ENCODE data around the gene NUP35. TPM values are rescaled to one million over a fixed set of nuclear protein-coding genes. Genes with fewer than 3 reads are reported as not detected.

NUP35 gene
- total and polyA plus RNA-seq, 8 donors = 13.3 to 27.9 (median 24.8) TPM

DNA sequence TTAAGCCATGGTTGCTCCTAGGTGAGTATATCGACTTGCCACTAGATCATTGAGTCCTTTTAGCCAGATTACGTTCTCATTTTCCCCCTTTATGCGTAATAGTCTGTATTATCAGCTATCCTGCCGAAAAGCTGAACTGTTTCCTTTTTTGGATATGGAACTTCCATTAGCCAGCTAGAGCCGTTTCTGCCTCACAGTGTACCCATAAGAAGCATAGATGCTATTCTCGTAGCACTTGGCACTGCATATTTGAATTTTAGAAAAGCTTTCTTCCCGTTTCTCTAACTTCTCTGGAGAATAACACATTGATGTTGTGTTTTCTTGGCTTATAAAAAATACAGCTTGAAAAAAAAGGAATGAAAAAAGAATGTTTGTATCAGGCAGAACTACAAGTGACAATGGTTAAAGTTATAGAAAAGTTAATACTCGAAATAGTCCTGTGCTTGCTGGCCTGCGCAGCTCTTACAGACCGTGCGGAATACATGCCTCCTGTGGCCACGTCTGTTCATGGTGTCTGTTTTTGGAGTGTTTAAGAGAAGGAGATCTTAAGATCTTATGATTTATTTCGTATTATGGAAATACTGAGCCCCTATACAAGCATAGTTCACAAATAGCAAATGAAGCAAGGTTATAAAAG is 45.0 kb upstream of the NUP35 start:
- Histone ChIP-seq H3K36me3 (no peaks in the 10 kb centered on the region), H3K27ac (peak overlapping the region; percentile 84 to 88), H3K4me3 (peak overlapping the region; percentile 51 to 59), H3K9me3 (no peaks in the 10 kb centered on the region), H3K27me3 (peaks cover 0 to 6% of the 10 kb centered on the region in 2 donors), H3K4me1 (peaks cover 0 to 15% of the 10 kb centered on the region in 2 donors)
- no peak for TF ChIP-seq CTCF (IDR thresholded peaks at IDR 0.05)
- DNase-seq = no peak
- peak; percentile 48 for ATAC-seq
- intact Hi-C loops (cut with DNase I) = no loop called here

GRCh38 chr2:183081911-183082310 is 42.3 kb upstream of the NUP35 start:
- TF ChIP-seq CTCF (IDR thresholded peaks at IDR 0.05) = no peak
- H3K27ac ChIP-seq = no peak overlapping the region
- peaks cover 0 to 15% of the 10 kb centered on the region in 2 donors for H3K4me1 ChIP-seq
- no peak overlapping the region for H3K4me3 ChIP-seq
- H3K36me3 ChIP-seq = no peaks in the 10 kb centered on the region
- H3K9me3 ChIP-seq = no peaks in the 10 kb centered on the region
- intact Hi-C loops (cut with DNase I) = no loop called here
- peaks cover 0 to 5% of the 10 kb centered on the region in 2 donors for H3K27me3 ChIP-seq
- ATAC-seq (no peak), DNase-seq (no peak)

GRCh38 chr2:183088061-183088460 is 36.2 kb upstream of the NUP35 start:
- Histone ChIP-seq H3K27ac (no peak overlapping the region), H3K4me3 (no peak overlapping the region), H3K36me3 (no peaks in the 10 kb centered on the region), H3K4me1 (no peaks in the 10 kb centered on the region), H3K9me3 (no peaks in the 10 kb centered on the region), H3K27me3 (no peaks in the 10 kb centered on the region)
- ATAC-seq (no peak), DNase-seq (no peak)
- TF ChIP-seq CTCF (IDR thresholded peaks at IDR 0.05) = no peak
- intact Hi-C loops (cut with DNase I) = no loop called here

DNA sequence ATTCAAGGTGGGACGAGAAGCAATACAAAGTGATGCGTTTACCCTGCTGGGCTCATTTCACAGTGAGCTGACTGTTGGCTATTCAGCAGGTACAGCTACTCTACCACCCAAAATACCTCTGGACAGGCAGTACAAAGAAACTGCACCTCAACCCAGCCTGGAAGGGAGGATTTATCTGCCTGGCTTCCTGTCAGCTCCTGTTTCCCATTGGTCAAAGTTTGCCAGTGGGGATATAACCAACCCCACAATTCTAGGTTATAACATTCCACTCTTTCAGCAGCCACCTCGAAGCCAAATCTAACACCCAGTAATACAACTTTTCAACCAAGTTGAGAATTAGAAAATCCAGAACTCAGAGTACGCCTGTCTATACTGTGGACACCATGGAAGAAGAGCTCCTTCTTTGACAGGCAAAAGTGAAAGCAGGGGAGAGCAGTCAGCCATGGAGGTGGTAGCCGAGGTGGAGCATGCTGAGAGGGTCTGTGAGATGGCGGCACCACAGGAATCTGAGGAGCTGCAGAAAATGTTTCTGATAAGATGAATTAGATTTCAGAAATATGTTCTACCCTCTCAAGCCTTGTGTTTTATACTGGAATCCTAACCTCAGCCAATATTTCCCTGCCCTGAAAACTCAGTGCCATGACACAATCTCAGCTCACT is 34.9 kb upstream of the NUP35 start:
- H3K4me1 ChIP-seq = no peaks in the 10 kb centered on the region
- intact Hi-C loops (cut with DNase I) = no loop called here
- no peaks in the 10 kb centered on the region for H3K36me3 ChIP-seq
- ATAC-seq = no peak
- DNase-seq = no peak
- no peaks in the 10 kb centered on the region for H3K9me3 ChIP-seq
- H3K4me3 ChIP-seq = no peak overlapping the region
- H3K27ac ChIP-seq = no peak overlapping the region
- H3K27me3 ChIP-seq = no peaks in the 10 kb centered on the region
- TF ChIP-seq CTCF (IDR thresholded peaks at IDR 0.05) = no peak

GRCh38 chr2:183091318-183091953 is 32.8 kb upstream of the NUP35 start:
- DNase-seq (no peak), ATAC-seq (no peak)
- Histone ChIP-seq H3K27ac (no peak overlapping the region), H3K4me3 (no peak overlapping the region), H3K27me3 (no peaks in the 10 kb centered on the region), H3K9me3 (no peaks in the 10 kb centered on the region), H3K36me3 (no peaks in the 10 kb centered on the region), H3K4me1 (no peaks in the 10 kb centered on the region)
- no peak for TF ChIP-seq CTCF (IDR thresholded peaks at IDR 0.05)
- intact Hi-C loops (cut with DNase I) = no loop called here

Measured in left lung (tissue), 10 donors.